T47D (cell line): ENCODE measurements around the gene PLEKHF1.

Experiments
- DNase-seq, 2 experiments: peaks; one replicate each; pipeline versions ENCODE4 v3.0.0 to v3.0.0-alpha.2; 2011 to 2012; ENCODE audit warnings: low read depth in 1 of 2, low spot score in 1 of 2
- JUND ChIP-seq: IDR thresholded peaks from 2 replicates; pipeline ENCODE4 v1.6.1; 2012; ENCODE audit warnings: low read depth
- in situ Hi-C: cut with HindIII; loops from 2 replicates; pipeline ENCODE4 v1.10.0; 2016; ENCODE audit warnings: low sequenced_read_pairs, low pct_unique_long_range_greater_than_20kb

PLEKHF1 gene

GRCh38 chr19:29694669-29695627 is 29.7 kb downstream of the PLEKHF1 start:
- in situ Hi-C loops, result no loop called here
- DNase-seq, result peak; percentile 42 to 73
- TF ChIP-seq JUND, result no peak

- DNase-seq, result no peak
- in situ Hi-C loops, result no loop called here
- TF ChIP-seq JUND, result no peak
Measured at GRCh38 chr19:29695765-29696564, 30.7 kb downstream of the PLEKHF1 start.

GRCh38 chr19:29696565-29696846 is 31.2 kb downstream of the PLEKHF1 start:
- in situ Hi-C loops, result no loop called here
- no peak for TF ChIP-seq JUND

GRCh38 chr19:29697523-29698261 is 32.4 kb downstream of the PLEKHF1 start:
- in situ Hi-C loops, result no loop called here
- no peak for DNase-seq
- no peak for TF ChIP-seq JUND

More at GRCh38 chr19:29696565-29696846, 31.2 kb downstream of the PLEKHF1 start:
- no peak for DNase-seq

- in situ Hi-C loops, result no loop called here
- DNase-seq, result no peak
- TF ChIP-seq JUND, result no peak
Measured at GRCh38 chr19:29699861-29700260, 34.6 kb downstream of the PLEKHF1 start.

- no peak for DNase-seq
- no peak for TF ChIP-seq JUND
- in situ Hi-C loops, result no loop called here
Measured at GRCh38 chr19:29700498-29700897, 35.2 kb downstream of the PLEKHF1 start.

- no peak for TF ChIP-seq JUND
- in situ Hi-C loops, result no loop called here
- no peak for DNase-seq
Measured at GRCh38 chr19:29702161-29702962, 37.1 kb downstream of the PLEKHF1 start.

GRCh38 chr19:29702963-29703320 is 37.7 kb downstream of the PLEKHF1 start:
- no peak for DNase-seq
- TF ChIP-seq JUND, result no peak
- in situ Hi-C loops, result no loop called here

GRCh38 chr19:29704562-29705558 is 39.6 kb downstream of the PLEKHF1 start:
- in situ Hi-C loops, result no loop called here
- TF ChIP-seq JUND, result no peak

GRCh38 chr19:29705706-29706105 is 40.4 kb downstream of the PLEKHF1 start:
- DNase-seq, result no peak
- in situ Hi-C loops, result no loop called here
- no peak for TF ChIP-seq JUND

More at GRCh38 chr19:29704562-29705558, 39.6 kb downstream of the PLEKHF1 start:
- no peak for DNase-seq

GRCh38 chr19:29706635-29707034 is 41.4 kb downstream of the PLEKHF1 start:
- DNase-seq, result no peak
- no peak for TF ChIP-seq JUND
- in situ Hi-C loops, result no loop called here
